Upper lobe of left lung (tissue), 6 donors: Measurements from ENCODE around the gene EHD4. TPM values are rescaled to one million over a fixed set of nuclear protein-coding genes. Genes with fewer than 3 reads are reported as not detected.
A peak's percentile ranks its signal among the peaks of the same experiment; 100 is the strongest.

Experiments used
- ATAC-seq, 2 donors: fragments of 200-7000 bp; cut with Tn5 transposase; one replicate each; pipeline ENCODE4 v1.9.1; 2022; ENCODE audit warnings: mild to moderate bottlenecking in 2 of 2, moderate library complexity in 2 of 2; ENCODE audit not compliant: low FRiP score in 2 of 2
- DNase-seq, 2 donors: peaks; one replicate each; pipeline ENCODE4 v3.0.0-alpha.2; 2019 to 2020
- H3K27ac ChIP-seq, 4 donors: fragments of 200-600 bp; sonication (generic); one replicate each; pipeline ENCODE4 v1.5.1; 2016 to 2019
- H3K27me3 ChIP-seq, 4 donors: fragments of 200-600 bp; sonication (generic); one replicate each; pipeline ENCODE4 v1.5.1; 2017 to 2019
- H3K36me3 ChIP-seq, 4 donors: fragments of 200-600 bp; sonication (generic); one replicate each; pipeline ENCODE4 v1.5.1; 2016 to 2019
- H3K4me1 ChIP-seq, 4 donors: fragments of 200-600 bp; sonication (generic); one replicate each; pipeline ENCODE4 v1.5.1; 2018 to 2019
- H3K4me3 ChIP-seq, 4 donors: fragments of 200-600 bp; sonication (generic); one replicate each; pipeline ENCODE4 v1.5.1; 2017 to 2019; ENCODE audit warnings: mild to moderate bottlenecking in 2 of 4, moderate library complexity in 1 of 4
- H3K9me3 ChIP-seq, 4 donors: fragments of 200-600 bp; sonication (generic); one replicate each; pipeline ENCODE4 v1.5.1; 2018 to 2019
- EP300 ChIP-seq, 4 donors: sonication (generic); formaldehyde crosslinking; IDR thresholded peaks; one replicate each; pipeline ENCODE4 v1.5.1; 2017; ENCODE audit warnings: antibody characterized with exemption in 4 of 4, control low read depth in 2 of 4
- POLR2A ChIP-seq, 4 donors: fragments of 450-650 bp; IDR thresholded peaks; one replicate each; pipeline ENCODE4 v1.5.1; 2016 to 2017; ENCODE audit warnings: antibody characterized with exemption in 4 of 4, mild to moderate bottlenecking in 2 of 4
- POLR2AphosphoS5 ChIP-seq, 2 donors: sonication (generic); formaldehyde crosslinking; IDR thresholded peaks; one replicate each; pipeline ENCODE4 v1.5.1; 2017; ENCODE audit warnings: antibody characterized with exemption in 2 of 2
- WGBS, 2 donors: methylation state at CpG; one replicate each; pipeline ENCODE4 v1.1.5; 2017 to 2018; 5-methylcytosine and 5-hydroxymethylcytosine counted together
- total RNA-seq, 6 donors: library from RNA; depleted of rRNA in 4 of 6; stranded (reverse); fragments of >200 nt in 4 of 6; gene quantifications; one replicate each; pipeline versions ENCODE4 v1.1.0 to v1.2.1, GENCODE V29; 2016 to 2021
- TF ChIP-seq, protein P1 (sequence below), 6 experiments: fragments of 450-650 bp in 4 of 6; fragments of 200-600 bp in 2 of 6; sonication (generic) in 2 of 6; IDR thresholded peaks; one replicate each; pipeline ENCODE4 v1.5.1; 2016 to 2019; ENCODE audit warnings: antibody characterized with exemption in 6 of 6
- donor health status: DM: no; HTN: no; CAD: no; lungs with moderate emphysema.
- donor health status: DM: no; HTN: yes; CAD: no; lungs with severe emphysema.

EHD4 gene
- total RNA-seq, 6 donors from 2014 or later, result 23.0 to 46.4 (median 31.5) TPM

DNA sequence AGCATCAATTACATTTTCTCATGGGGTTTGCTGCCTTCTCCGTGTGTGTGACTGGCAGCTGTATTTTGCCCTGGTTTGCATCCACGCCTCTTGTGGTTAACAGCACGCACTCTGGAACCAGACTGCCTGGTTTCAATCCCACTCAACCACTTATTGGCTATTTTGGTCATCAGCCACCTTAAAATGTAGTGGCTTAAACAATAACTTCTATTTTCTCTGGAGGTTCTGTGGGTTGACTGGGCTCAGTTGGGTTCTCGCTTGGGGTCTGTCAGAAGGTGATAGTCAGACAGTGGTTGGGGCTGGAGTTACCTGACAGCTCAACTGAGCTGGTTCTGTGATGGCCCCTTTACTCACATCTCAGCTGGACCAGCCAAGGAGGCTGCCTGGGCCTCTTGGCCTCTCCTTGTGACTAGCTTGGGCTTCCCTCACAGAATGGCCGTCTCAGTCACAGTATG lies 36.8 kb downstream of the EHD4 start:
- DNase-seq, result no peak
- no peak for ATAC-seq
- Histone ChIP-seq H3K4me3 (no peak overlapping the region), H3K27me3 (no peaks in the 10 kb centered on the region), H3K27ac (peak overlapping the region; percentile 52 to 79 (median 68)), H3K36me3 (peaks cover 0 to 10% (median 1%) of the 10 kb centered on the region in 4 donors), H3K9me3 (no peaks in the 10 kb centered on the region), H3K4me1 (peaks cover 44 to 64% (median 55%) of the 10 kb centered on the region in 4 donors)
- TF ChIP-seq, protein P1, sequence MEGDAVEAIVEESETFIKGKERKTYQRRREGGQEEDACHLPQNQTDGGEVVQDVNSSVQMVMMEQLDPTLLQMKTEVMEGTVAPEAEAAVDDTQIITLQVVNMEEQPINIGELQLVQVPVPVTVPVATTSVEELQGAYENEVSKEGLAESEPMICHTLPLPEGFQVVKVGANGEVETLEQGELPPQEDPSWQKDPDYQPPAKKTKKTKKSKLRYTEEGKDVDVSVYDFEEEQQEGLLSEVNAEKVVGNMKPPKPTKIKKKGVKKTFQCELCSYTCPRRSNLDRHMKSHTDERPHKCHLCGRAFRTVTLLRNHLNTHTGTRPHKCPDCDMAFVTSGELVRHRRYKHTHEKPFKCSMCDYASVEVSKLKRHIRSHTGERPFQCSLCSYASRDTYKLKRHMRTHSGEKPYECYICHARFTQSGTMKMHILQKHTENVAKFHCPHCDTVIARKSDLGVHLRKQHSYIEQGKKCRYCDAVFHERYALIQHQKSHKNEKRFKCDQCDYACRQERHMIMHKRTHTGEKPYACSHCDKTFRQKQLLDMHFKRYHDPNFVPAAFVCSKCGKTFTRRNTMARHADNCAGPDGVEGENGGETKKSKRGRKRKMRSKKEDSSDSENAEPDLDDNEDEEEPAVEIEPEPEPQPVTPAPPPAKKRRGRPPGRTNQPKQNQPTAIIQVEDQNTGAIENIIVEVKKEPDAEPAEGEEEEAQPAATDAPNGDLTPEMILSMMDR (IDR thresholded peaks at IDR 0.05), result no peak
- TF ChIP-seq POLR2AphosphoS5 (IDR thresholded peaks at IDR 0.05) (no peak), EP300 (IDR thresholded peaks at IDR 0.05) (no peak), POLR2A (IDR thresholded peaks at IDR 0.05) (no peak)
- 62 to 68% methylated on average over 4 to 5 of the region's 5 CpGs for WGBS, 2 donors

DNA sequence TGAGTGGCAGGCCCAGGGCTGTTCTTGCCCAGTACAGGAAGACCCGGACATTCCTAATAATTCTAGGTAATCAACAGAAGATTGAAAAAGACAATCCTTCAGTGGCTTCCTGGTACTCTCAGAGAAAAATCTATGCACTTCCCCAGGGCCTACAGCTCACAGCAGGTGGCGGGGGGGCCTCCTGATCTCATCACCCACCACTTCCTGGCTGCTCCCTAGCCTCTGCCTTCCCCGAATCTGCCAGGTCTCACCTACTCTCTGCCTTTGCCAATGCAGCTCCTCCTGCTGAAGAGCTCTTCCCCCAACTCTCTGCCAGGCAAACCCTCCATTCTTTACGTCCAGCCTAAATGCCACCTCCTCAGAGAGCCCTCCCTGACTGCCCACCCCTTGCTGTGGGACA lies 37.5 kb downstream of the EHD4 start:
- Histone ChIP-seq H3K4me1 (peaks cover 51 to 71% (median 59%) of the 10 kb centered on the region in 4 donors), H3K27ac (peak overlapping the region; percentile 62 to 79 (median 71)), H3K27me3 (no peaks in the 10 kb centered on the region), H3K4me3 (no peak overlapping the region), H3K36me3 (peaks cover 0 to 2% (median 0%) of the 10 kb centered on the region in 4 donors), H3K9me3 (no peaks in the 10 kb centered on the region)
- TF ChIP-seq, protein P1 (IDR thresholded peaks at IDR 0.05), result no peak
- TF ChIP-seq EP300 (IDR thresholded peaks at IDR 0.05), result peak in 2 of 4 donors; percentile 11 to 23
- peak in 1 of 2 donors; percentile 67 for TF ChIP-seq POLR2AphosphoS5 (IDR thresholded peaks at IDR 0.05)
- TF ChIP-seq POLR2A (IDR thresholded peaks at IDR 0.05), result no peak
- peak in 1 of 2 donors; percentile 55 for ATAC-seq
- DNase-seq, result peak in 1 of 2 donors; percentile 62
- 37 to 49% methylated on average over 4 of the region's 4 CpGs for WGBS, 2 donors

DNA sequence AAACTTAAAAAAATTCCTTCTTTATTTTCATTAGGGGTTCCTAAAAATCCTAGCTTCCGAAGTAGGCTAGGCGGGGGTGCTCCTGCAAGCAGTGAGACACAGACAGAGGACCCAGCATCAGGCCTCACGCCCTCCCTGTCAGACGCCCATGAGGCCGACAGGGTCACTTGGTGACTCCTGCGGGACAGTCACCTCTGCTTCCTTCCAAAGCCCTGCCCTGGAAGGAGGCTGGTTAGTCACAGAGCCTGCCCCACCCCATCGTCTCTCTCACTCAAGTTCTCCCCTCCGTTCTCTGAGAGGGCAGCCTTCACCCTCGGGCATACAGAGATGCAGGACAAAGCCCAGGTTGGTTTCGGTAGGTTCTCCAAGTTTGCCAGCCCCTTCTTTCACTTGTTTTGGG lies 38.6 kb downstream of the EHD4 start:
- Histone ChIP-seq H3K4me1 (peaks cover 58 to 81% (median 70%) of the 10 kb centered on the region in 4 donors), H3K27ac (peak overlapping the region; percentile 62 to 79 (median 71)), H3K4me3 (no peak overlapping the region), H3K27me3 (no peaks in the 10 kb centered on the region), H3K36me3 (no peaks in the 10 kb centered on the region), H3K9me3 (no peaks in the 10 kb centered on the region)
- 61 to 67% methylated on average over 9 to 10 of the region's 10 CpGs for WGBS, 2 donors
- DNase-seq (no peak), ATAC-seq (no peak)
- peak in 1 of 2 donors; percentile 12 for TF ChIP-seq POLR2AphosphoS5 (IDR thresholded peaks at IDR 0.05)
- no peak for TF ChIP-seq POLR2A (IDR thresholded peaks at IDR 0.05)
- TF ChIP-seq EP300 (IDR thresholded peaks at IDR 0.05), result no peak

GRCh38 chr15:41933326-41933725 lies 39.0 kb downstream of the EHD4 start:
- no peak overlapping the region for H3K4me3 ChIP-seq
- peaks cover 62 to 81% (median 73%) of the 10 kb centered on the region in 4 donors for H3K4me1 ChIP-seq
- no peaks in the 10 kb centered on the region for H3K36me3 ChIP-seq
- no peaks in the 10 kb centered on the region for H3K9me3 ChIP-seq
- WGBS, 2 donors, result 94 to 95% methylated on average over 7 of the region's 7 CpGs
- DNase-seq (no peak), ATAC-seq (no peak)
- peak overlapping the region in 2 of 4 donors; percentile 74 to 79 for H3K27ac ChIP-seq
- TF ChIP-seq, protein P1 (IDR thresholded peaks at IDR 0.05), result no peak
- TF ChIP-seq POLR2A (IDR thresholded peaks at IDR 0.05) (no peak), EP300 (IDR thresholded peaks at IDR 0.05) (no peak), POLR2AphosphoS5 (IDR thresholded peaks at IDR 0.05) (no peak)
- H3K27me3 ChIP-seq, result no peaks in the 10 kb centered on the region

- 84 to 87% methylated on average over 16 of the region's 16 CpGs for WGBS, 2 donors
- H3K36me3 ChIP-seq, result no peaks in the 10 kb centered on the region
- TF ChIP-seq, protein P1 (IDR thresholded peaks at IDR 0.05), result no peak
- TF ChIP-seq POLR2AphosphoS5 (IDR thresholded peaks at IDR 0.05) (no peak), POLR2A (IDR thresholded peaks at IDR 0.05) (no peak), EP300 (IDR thresholded peaks at IDR 0.05) (no peak)
- no peak overlapping the region for H3K4me3 ChIP-seq
- H3K27me3 ChIP-seq, result no peaks in the 10 kb centered on the region
- no peak for ATAC-seq
- H3K27ac ChIP-seq, result peak overlapping the region in 1 of 4 donors; percentile 79
- no peak for DNase-seq
- H3K9me3 ChIP-seq, result no peaks in the 10 kb centered on the region
- peaks cover 62 to 83% (median 73%) of the 10 kb centered on the region in 4 donors for H3K4me1 ChIP-seq
These were observed 39.7 kb downstream of the EHD4 start for GRCh38 chr15:41932511-41933289.
